GM19099 (cell line): ENCODE results near the gene TMEM235.

Source experiments
- POLR2A ChIP-seq: IDR thresholded peaks from 3 replicates; pipeline ENCODE4 v1.6.1; 2011; ENCODE audit warnings: low read depth; ENCODE audit not compliant: insufficient read length; ENCODE audit errors: extremely low read depth

TMEM235 gene

GRCh38 chr17:78289802-78290363 lies 58.5 kb downstream of the TMEM235 start:
- no peak for TF ChIP-seq POLR2A
